HG03442 (cell line): ENCODE measurements around the gene ZNF473.
"Not testable (repeated sequence)": the region's sequence is repeated elsewhere in the genome, so short reads cannot be mapped to it uniquely, and the experiment has no call there.

ENCODE experiments used
- ATAC-seq: cut with Tn5 transposase; IDR thresholded peaks from one replicate; pipeline ENCODE4 v1.9.1; 2021; ENCODE audit warnings: mild to moderate bottlenecking, moderate library complexity; ENCODE audit not compliant: unreplicated experiment

ZNF473 gene

DNA sequence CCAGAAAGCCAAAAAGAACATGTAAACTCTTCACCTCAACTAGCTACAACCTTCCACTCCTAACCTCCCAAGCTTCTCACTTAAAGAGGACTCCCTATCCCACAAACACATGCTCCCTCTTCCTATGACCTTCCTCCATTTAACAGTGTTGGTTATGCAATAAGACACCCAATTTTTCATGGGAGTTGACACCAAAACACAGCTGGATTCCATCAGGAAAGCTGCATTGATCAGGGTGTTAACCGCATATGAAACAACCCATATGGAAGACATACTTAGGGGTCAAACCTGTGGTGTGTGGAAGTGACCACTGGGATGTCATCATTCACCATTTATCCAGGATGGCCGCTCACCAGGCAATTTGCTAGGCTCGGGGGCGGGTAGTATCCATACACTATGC lies 21.9 kb downstream of the ZNF473 start:
- ATAC-seq = no peak

DNA sequence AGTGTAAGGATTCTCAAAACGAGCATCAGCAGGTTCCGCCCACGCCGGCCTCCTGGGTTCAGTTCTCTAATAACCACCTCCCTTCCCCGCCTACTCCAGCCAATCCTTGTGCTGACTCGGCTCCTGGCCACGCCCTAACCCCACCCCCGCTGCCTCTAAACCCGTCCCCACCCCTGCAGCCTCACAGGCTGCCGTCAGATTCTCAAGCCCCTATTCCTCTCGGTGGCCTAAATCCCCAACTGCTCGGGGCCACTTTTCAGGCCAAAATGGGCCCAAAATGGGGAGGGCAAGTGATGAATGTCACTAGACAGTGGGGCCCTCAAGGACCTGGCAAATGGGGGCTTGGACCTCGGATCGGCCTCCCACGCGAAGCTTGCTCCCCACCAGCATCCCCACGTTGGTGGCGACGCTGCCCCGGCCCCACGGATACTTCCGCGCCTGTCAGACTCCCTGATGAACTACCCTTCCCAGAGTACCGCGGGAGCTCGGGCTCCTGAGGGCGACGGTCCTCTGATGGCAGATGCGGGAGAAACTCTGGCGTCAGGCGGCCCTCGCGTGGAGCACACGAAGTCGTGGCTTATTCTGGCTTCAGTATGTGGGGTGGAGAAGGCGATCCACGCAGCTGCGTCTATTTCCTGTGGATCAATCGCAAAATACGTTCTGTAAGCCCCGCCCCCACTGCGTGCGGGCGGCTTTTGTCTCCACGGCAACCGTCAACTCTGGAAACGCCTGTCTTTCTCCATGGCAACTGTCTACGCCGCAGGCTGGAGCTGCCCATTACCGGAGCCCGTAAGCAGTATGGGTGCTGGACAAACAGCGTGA lies 24.8 kb downstream of the ZNF473 start:
- ATAC-seq = no peak

DNA sequence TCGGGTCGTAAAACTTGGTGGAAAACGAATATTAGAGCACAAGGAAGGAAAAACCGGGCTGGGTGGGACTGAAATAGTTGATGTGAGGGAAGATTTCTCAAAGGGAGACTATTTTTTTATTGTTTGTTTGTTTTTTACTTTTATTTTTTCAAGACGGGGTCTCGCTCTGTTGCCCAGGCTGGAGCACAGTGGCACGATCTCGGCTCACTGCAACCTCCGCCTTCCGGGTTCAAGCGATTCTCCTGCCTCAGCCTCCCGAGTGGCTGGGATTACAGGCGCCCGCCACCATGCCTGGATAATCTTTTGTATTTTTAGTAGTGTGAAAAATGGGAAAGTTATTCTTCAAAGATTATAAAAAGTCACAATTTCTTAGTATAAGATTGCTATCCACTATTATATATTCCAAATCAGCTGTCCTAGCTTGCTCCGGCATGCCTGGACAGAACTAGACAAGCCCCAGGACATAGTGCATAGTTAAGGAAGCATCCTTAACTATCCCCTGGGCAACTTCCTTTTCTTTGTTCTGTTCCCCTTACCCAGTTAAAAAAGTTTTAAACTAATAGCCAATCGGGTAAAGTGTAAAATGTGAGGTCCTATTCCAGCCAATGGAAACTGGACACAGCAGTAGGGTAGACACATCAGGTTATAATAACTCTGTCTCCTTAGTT lies 25.6 kb downstream of the ZNF473 start:
- ATAC-seq = not testable (repeated sequence)

DNA sequence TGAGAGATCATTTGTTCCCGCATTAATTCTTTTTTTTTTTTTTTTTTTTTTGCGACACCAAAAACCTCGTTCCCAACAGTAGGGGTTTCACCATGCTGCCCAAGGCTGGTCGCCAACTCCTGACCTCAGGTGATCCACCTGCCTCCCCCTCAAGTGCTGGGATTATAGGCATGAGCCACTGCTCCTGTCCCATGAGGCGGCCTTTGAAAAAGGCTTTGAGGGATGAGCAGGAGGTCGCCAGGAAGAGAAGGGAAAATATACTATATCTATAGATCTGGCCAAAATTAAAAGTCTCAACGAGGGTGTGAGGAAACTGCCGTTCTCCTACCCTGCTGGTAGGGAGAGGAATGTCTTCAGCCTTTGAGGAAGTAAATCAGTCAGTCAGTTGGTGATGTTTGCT lies 26.2 kb downstream of the ZNF473 start:
- no peak for ATAC-seq

DNA sequence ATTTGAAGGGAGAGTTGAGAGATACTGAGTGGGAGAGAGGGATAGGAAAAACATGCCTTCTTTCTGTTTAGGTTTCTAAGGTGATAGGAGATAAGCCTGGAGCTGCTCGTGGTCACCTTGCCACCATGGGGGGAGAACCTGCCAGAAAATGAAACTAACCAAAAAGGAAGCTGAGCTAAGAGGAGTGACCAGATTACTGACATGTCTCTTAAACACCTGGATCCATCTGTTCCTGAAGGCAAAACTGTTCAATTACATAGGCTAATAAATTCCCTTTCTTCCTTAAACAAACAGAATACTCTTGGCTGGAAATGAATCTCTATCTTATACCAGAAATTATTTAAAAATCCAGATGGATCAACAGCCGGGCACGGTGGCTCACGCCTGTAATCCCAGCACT lies 27.3 kb downstream of the ZNF473 start:
- ATAC-seq = no peak

DNA sequence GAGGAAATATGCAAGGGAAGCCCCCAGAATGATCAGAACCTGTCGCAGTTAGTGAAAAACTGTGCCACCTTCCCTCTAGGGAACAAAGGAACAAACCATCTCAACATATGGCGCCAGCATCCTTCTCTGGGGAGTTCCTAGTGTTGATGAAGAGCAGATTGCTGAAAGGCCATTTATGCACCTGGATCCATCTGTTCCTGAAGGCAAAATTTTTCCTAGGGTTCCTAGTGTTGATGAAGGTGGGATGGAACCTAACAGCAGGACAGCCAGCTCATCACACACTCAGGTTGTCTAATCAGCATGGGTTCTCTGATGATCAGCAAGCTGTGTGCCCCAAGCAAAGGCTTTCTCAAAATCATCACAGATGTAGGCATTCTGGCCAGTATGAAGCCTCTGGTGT lies 32.6 kb downstream of the ZNF473 start:
- no peak for ATAC-seq

DNA sequence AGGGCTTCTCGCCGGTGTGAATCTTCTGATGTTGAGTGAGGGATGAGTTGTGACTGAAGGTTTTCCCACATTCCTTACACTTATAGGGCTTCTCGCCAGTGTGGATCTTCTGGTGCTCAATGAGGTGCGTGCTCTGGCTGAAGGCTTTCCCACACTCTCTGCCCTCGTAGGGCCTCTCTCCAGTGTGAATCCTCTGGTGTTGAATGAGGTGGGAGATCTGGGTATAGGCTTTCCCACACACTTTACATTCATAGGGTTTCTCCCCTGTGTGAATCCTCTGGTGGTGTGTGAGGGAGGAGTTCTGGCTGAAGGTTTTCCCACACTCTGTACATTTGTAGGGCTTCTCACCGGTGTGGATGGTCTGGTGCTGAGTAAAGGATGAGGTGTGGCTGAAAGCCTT lies 33.2 kb downstream of the ZNF473 start:
- no peak for ATAC-seq

DNA sequence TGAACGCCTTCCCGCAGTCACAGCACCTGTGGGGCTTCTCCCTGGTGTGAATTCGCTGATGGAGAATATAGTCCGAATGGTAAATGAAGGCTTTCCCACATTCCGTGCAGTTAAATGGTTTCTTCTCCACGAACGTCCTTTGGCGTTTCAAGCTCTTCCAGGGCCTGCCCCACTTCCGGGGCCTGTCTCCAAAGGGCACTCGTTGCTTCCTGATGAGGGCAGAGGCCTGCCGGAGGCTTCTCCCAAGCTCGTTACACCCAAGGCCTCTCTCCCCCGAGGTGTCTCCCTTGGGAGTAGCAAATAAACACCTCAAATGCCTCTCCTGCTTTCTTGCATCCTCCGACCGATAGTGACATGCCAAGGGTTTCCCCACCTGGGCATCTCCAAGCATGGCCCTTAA lies 34.3 kb downstream of the ZNF473 start:
- no peak for ATAC-seq

DNA sequence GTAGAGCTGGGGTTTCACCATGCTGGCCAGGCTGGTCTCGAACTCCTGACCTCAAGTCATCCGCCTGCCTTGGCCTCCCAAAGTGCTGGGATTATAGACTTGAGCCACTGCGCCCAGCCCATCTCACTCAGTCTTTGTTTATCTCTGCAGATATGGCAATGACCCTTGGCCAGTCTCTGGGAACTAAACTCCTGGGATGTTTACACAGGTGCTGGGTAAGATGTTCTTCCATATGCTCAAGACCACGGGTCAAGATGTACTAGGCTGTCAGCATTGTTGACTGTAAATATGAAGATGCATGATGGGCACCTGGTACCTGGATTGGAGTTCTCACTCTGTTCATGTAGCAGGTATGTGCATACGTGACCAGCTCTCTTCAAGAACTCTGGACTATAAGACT lies 35.8 kb downstream of the ZNF473 start:
- no peak for ATAC-seq

DNA sequence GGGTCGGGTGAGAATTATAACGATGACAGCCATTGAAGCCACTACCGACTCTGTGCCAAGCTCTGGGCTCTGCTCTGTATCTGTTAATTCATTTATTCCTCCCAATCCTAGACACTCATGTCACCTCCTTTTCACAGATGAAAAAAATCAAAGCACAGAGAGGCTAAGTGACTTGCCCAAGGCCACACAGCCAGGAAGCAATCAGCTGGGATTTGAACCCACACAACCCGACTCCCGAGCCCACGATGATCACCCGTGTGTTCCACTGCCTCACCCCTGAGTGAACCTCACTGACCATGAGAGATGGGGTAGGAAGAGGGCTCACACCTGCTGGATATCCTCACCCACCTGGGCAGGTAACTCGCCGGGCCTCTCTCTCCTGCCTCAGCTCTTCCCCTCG lies 40.1 kb downstream of the ZNF473 start:
- no peak for ATAC-seq

DNA sequence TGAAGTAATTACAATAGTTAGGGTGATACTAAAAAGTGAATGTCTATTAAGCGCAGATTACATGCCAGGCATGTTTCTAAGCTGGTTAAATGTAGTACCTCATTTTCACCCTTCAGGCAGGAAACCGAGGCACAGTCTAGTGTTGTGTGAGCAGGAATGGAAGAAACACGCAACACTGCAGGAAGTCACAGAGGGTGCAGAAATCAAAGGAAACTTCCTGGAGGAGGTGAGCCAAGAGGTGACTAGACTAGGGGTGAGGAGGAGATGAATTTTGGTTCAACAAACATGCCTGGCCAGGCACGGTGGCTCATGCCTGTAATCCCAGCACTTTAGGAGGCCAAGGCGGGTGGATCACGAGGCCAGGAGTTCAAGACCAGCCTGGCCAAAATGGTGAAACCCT lies 41.8 kb downstream of the ZNF473 start:
- no peak for ATAC-seq

DNA sequence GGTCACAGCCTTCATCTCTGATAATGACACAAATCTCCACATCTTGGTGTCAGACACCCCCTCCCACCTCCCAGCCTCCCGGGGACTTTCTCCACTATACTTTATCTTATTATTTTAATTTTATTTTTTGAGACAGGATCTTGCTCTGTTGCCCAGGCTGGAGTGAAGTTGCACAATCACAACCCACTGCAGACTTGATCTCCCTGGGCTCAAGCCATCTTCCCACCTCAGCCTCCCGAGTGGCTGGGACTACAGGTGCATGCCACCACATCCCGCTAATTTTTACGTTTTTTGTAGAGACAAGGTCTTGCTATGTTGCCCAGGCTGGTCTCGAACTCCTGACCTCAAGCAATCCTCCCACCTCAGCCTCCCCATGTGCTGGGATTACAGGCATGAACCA lies 42.6 kb downstream of the ZNF473 start:
- not testable (repeated sequence) for ATAC-seq

DNA sequence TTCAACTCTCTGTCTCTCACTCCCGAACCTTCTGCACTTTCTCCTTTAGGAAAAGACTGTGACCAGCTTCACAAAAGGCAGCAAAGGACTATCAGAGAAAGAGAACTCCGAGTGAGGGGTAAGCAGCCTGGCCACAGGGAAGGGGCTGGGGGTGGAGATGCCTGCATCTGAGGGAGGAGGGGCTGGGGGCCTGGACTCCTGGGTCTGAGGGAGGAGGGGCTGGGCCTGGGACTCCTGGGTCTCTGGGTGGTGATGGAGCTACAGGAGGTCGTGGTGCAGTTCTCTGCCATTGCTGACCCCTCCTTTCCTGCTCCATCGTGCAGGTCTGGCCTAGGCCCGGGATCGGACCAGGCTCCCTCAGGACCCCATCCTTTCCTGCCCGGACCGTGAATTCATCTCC lies 49.3 kb downstream of the ZNF473 start:
- not testable (repeated sequence) for ATAC-seq

DNA sequence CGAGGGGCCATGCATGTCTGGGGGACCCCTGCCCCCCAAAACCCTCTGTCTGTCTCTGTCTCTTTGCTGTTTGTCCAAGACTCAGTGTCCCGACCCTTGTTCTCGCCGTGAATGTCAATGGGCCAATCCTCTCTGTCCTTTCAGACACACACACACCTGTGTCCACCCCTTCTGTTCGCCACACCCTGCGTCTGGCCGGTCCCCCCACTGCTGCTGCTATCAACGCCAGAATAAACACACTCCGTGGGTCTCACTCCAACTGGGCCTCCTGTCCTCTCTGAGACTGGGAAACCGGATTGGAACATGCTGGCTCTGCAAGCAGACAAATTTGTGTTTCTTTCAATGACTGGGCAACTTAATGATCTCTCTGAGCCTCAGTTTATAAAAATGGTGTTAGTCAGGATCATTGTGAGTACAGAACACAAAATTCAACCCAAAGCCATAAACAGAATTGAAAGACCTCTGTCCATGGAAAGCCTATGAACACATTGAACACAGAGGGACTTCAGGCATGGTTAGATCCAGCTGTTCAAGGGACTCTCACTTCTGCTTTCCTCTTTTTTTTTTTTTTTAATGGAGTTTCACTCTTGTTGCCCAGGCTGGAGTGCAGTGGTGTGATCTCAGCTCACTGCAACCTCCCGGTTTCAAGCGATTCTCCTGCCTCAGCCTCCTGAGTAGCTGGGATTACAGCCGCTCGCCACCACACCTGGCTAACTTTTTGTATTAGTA lies 50.0 kb downstream of the ZNF473 start:
- not testable (repeated sequence) for ATAC-seq

DNA sequence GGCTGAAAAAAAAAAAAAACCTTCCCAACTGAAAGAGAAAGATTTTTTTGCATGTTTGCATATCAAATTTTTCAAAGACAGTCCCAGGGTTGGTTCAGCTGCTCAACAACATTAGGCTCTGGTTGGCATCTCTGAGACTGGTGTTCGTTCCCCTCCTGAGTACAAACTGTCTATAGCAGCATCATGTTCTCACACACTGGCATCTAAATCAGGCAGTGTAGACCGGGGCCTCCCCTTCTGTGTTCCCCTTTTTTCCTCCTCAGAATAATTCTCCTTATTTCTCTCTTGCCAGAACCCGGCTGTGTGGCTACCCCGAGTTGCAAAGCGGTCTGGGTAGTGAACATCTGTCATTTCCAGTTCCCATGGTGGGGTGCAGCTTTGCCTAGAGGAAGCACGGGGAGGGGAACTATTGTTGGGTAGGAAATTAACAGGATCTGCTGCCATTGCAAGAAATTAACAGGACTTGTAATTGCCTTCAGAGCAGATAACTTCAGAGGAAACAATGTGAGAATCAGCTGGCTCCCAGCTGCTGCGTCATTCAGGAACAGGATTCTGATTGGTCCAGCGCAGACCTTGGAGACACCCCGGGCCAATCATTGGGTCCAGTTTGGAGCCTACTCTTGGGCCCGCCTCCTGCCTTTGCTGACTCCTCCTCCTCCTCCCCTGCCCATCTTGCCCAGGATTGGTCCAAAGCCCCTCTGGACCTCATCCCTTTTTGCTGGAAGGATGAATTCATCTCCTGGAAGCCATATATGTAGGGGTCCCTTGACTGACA lies 51.0 kb downstream of the ZNF473 start:
- ATAC-seq = not testable (repeated sequence)

DNA sequence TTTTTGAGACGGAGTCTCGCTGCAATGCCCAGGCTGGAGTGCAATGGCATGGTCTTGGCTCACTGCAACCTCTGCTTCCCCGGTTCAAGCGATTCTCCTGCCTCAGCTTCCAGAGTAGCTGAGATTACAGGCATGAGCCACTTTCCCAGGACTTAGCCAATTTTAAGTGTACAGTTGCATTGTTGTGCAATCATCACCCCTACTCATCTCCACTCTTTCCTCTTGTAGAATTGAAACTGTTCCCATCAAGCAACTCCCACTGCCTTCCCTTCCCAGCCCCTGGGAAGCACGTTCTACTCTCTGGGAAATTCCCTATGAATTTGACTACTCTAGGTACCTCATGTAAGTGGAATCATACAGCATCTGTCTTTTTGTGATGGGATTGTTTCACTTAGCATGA lies 53.2 kb downstream of the ZNF473 start:
- not testable (repeated sequence) for ATAC-seq

DNA sequence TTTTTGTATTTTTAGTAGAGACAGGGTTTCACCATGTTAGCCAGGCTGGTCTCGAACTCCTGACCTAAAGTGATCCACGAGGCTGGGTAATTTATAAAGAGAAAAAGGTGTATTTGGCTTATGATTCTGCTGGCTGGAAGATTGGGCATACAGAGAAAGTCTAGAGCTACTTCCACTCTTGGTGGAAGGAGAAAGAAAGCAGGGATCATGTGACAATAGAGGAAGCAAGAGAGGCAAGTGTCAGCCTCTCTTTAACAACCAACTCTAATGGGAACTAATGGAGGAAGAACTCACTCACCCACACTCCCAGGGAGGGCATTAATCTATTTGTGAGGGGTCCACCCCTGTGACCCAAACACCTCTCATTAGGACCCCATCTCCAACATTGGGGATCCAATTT lies 58.6 kb downstream of the ZNF473 start:
- ATAC-seq = not testable (repeated sequence)

DNA sequence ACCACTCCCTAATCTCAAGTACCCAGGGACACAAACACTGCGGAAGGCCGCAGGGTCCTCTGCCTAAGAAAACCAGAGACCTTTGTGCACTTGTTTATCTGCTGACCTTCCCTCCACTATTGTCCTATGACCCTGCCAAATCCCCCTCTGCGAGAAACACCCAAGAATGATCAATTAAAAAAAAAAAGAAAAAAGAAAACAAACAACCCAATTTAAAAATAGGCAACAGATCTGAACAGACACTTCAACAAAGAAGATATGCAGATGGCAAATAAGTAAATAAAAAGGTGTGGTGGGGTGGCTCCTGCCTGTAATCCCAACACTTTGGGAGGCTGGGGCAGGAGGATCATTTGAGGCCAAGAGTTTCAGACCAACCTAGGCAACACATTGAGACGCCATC lies 61.3 kb downstream of the ZNF473 start:
- ATAC-seq = not testable (repeated sequence)

DNA sequence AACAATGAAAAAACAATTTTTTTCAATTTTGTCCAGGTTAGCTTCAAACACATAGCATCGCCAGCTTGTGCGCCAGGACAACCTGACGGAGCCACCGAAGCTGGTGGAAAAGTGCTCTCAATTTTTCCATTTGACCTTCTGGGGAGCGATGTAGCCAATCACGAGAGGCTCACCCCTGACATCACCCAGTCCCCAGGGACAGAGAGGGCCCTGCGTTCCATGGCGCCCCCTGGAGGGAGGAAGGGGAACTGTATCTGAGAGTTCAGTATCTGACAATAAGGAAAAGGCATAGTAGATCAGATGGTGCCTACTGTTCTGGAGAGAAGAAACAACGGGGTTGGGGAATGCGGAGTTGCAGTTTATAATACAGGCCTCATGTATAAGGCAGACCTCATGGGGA lies 64.9 kb downstream of the ZNF473 start:
- ATAC-seq = not testable (repeated sequence)

DNA sequence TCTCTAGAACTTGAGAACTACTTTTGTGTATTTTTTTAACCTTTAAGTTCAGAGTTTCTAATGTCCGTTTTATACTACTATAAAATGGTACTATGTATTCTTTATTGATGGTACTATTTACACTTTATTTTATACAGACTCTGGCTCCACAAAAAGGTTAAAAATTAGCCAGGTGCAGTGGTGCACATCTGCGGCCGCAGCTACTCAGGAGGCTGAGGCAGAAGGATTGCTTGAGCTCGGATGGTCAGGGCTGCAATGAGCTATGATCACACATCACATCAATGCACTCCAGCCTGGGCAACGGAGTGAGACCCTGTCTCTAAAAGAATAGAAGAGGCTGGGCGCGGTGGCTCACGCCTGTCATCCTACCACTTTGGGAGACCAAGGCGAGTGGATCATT lies 66.0 kb downstream of the ZNF473 start:
- not testable (repeated sequence) for ATAC-seq

DNA sequence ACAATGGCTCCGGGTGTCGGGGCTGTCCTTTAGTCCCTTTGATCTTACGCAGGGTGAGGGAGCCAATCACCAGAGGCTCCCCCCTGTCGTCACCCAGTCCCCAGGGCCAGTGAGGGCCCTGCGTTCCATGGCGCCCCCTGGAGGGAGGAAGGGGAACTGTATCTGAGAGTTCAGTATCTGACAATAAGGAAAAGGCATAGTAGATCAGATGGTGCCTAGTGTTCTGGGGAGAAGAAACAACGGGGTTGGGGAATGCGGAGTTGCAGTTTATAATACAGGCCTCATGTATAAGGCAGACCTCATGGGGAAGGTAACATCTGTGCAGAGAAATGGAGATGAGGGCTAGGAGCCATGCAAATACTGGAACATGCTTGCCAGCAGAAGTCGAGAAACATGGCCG lies 66.8 kb downstream of the ZNF473 start:
- ATAC-seq = not testable (repeated sequence)
